ENCODE results near the gene REL. TPM values are rescaled to one million over a fixed set of nuclear protein-coding genes. Genes with fewer than 3 reads are reported as not detected.

The REL gene
- total RNA-seq, 1 donor from 2014 or later: 2.4 TPM

- no peak for TF ChIP-seq CTCF (conservative IDR thresholded peaks at IDR 0.05; ENCODE audit: low read depth, low read length)
- no peak overlapping the region for H3K4me3 ChIP-seq (ENCODE audit: low read depth, low read length)
- DNase-seq (ENCODE audit: low read depth): no peak
Measured at GRCh38 chr2:60973705-60974104, 92.3 kb downstream of the REL start.

GRCh38 chr2:60974652-60975051 lies 93.3 kb downstream of the REL start:
- TF ChIP-seq CTCF (conservative IDR thresholded peaks at IDR 0.05; ENCODE audit: low read depth, low read length): no peak
- DNase-seq (ENCODE audit: low read depth): no peak
- no peak overlapping the region for H3K4me3 ChIP-seq (ENCODE audit: low read depth, low read length)

Other genes with a start within 250 kb of the REL start
- gene PAPOLG, start 125.3 kb upstream of the REL start, total RNA-seq: 9.1 and 12.6 TPM in 2 replicates
- gene PEX13, start 136.1 kb downstream of the REL start, total RNA-seq: 29.6 and 30.3 TPM in 2 replicates
- 2.0 and 4.0 TPM in 2 replicates for gene PUS10, start 136.7 kb downstream of the REL start, total RNA-seq
- 6.3 and 8.2 TPM in 2 replicates for gene SANBR, start 184.3 kb downstream of the REL start, total RNA-seq

Measured in epithelial cell of proximal tubule (primary cell).